ENCODE results near the gene MAN1A1.

The MAN1A1 gene

DNA sequence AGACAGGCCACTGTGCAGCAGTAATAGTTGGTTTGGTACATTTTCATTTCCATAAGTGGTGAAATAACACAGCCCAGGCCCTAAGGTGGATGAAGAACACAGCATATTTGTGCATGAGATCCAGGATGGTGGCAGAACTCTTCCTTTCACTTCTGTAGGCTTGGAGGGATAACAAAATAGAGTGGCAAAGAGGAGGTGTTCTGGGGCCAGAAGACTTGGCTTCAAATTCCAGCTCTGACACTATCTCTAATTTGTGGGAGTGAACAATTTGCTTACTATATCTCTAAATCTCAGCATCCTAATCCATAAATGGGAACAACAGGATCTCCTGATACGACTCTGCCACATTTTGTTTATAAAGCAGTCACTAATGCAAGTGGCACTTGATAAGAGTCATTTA lies 159.4 kb downstream of the MAN1A1 start:
- Histone ChIP-seq H3K4me3 (IDR thresholded peaks at IDR 0.05; ENCODE audit: insufficient read depth, low read depth, low read length) (no peak overlapping the region), H2AFZ (ENCODE audit: low read depth) (no peak overlapping the region), H3K36me3 (ENCODE audit: insufficient read depth) (no peaks in the 10 kb centered on the region), H3K27ac (no peak overlapping the region), H3K79me2 (ENCODE audit: insufficient read depth, low read depth) (no peaks in the 10 kb centered on the region), H3K9ac (no peak overlapping the region), H4K20me1 (ENCODE audit: insufficient read depth) (no peaks in the 10 kb centered on the region), H3K4me2 (no peak overlapping the region), H3K4me1 (ENCODE audit: low read depth, poor library complexity, severe bottlenecking) (no peaks in the 10 kb centered on the region), H3K27me3 (ENCODE audit: insufficient read depth, low read depth) (no peaks in the 10 kb centered on the region)
- TF ChIP-seq, protein P1, sequence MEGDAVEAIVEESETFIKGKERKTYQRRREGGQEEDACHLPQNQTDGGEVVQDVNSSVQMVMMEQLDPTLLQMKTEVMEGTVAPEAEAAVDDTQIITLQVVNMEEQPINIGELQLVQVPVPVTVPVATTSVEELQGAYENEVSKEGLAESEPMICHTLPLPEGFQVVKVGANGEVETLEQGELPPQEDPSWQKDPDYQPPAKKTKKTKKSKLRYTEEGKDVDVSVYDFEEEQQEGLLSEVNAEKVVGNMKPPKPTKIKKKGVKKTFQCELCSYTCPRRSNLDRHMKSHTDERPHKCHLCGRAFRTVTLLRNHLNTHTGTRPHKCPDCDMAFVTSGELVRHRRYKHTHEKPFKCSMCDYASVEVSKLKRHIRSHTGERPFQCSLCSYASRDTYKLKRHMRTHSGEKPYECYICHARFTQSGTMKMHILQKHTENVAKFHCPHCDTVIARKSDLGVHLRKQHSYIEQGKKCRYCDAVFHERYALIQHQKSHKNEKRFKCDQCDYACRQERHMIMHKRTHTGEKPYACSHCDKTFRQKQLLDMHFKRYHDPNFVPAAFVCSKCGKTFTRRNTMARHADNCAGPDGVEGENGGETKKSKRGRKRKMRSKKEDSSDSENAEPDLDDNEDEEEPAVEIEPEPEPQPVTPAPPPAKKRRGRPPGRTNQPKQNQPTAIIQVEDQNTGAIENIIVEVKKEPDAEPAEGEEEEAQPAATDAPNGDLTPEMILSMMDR (conservative IDR thresholded peaks at IDR 0.05; ENCODE audit: low read depth, low read length), result no peak

GRCh38 chr6:119189498-119189897 lies 160.1 kb downstream of the MAN1A1 start:
- Histone ChIP-seq H3K4me2 (no peak overlapping the region), H3K27me3 (ENCODE audit: insufficient read depth, low read depth) (no peaks in the 10 kb centered on the region), H3K27ac (no peak overlapping the region), H3K9ac (no peak overlapping the region), H3K36me3 (ENCODE audit: insufficient read depth) (no peaks in the 10 kb centered on the region), H3K79me2 (ENCODE audit: insufficient read depth, low read depth) (no peaks in the 10 kb centered on the region), H3K4me1 (ENCODE audit: low read depth, poor library complexity, severe bottlenecking) (no peaks in the 10 kb centered on the region), H4K20me1 (ENCODE audit: insufficient read depth) (no peaks in the 10 kb centered on the region), H2AFZ (ENCODE audit: low read depth) (no peak overlapping the region), H3K4me3 (IDR thresholded peaks at IDR 0.05; ENCODE audit: insufficient read depth, low read depth, low read length) (no peak overlapping the region)
- TF ChIP-seq, protein P1 (conservative IDR thresholded peaks at IDR 0.05; ENCODE audit: low read depth, low read length), result no peak

- TF ChIP-seq, protein P1 (conservative IDR thresholded peaks at IDR 0.05; ENCODE audit: low read depth, low read length), result no peak
- Histone ChIP-seq H3K79me2 (ENCODE audit: insufficient read depth, low read depth) (no peaks in the 10 kb centered on the region), H3K4me2 (no peak overlapping the region), H3K9ac (no peak overlapping the region), H3K27me3 (ENCODE audit: insufficient read depth, low read depth) (no peaks in the 10 kb centered on the region), H3K27ac (no peak overlapping the region), H2AFZ (ENCODE audit: low read depth) (no peak overlapping the region), H3K4me3 (IDR thresholded peaks at IDR 0.05; ENCODE audit: insufficient read depth, low read depth, low read length) (no peak overlapping the region), H4K20me1 (ENCODE audit: insufficient read depth) (no peaks in the 10 kb centered on the region), H3K4me1 (ENCODE audit: low read depth, poor library complexity, severe bottlenecking) (peaks cover 5% of the 10 kb centered on the region), H3K36me3 (ENCODE audit: insufficient read depth) (no peaks in the 10 kb centered on the region)
Observed at GRCh38 chr6:119187596-119187995, 162.0 kb downstream of the MAN1A1 start.

DNA sequence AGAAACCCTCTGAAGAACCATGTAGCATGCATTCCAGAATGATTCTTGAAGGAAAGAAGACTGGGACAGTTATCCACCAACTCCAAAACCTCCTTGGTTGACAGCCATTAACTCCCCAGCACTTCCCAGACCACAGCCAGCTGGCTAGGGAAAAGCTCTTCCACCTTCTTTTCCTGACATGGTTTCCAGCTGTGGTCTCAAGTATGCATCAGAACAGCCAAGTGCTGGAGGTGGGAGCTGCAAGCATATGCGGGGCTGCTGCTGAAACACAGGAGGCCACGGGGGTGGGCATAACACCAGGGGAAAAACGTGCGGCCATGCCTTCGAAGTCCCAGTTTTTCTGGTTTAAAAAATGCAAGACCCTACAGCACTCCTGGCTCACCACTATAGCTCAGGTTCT lies 163.1 kb downstream of the MAN1A1 start:
- Histone ChIP-seq H3K4me1 (ENCODE audit: low read depth, poor library complexity, severe bottlenecking) (peaks cover 7% of the 10 kb centered on the region), H3K27ac (no peak overlapping the region), H3K36me3 (ENCODE audit: insufficient read depth) (no peaks in the 10 kb centered on the region), H4K20me1 (ENCODE audit: insufficient read depth) (no peaks in the 10 kb centered on the region), H3K27me3 (ENCODE audit: insufficient read depth, low read depth) (no peaks in the 10 kb centered on the region), H3K4me3 (IDR thresholded peaks at IDR 0.05; ENCODE audit: insufficient read depth, low read depth, low read length) (no peak overlapping the region), H3K4me2 (no peak overlapping the region), H3K9ac (no peak overlapping the region), H3K79me2 (ENCODE audit: insufficient read depth, low read depth) (no peaks in the 10 kb centered on the region), H2AFZ (ENCODE audit: low read depth) (no peak overlapping the region)
- TF ChIP-seq, protein P1 (conservative IDR thresholded peaks at IDR 0.05; ENCODE audit: low read depth, low read length), result no peak
